ENCODE data around the gene RAI14.

RAI14 gene

GRCh38 chr5:34833976-34834793, 178.1 kb downstream of the RAI14 start:
- Histone ChIP-seq H3K4me3 (no peak overlapping the region), H3K27ac (peak overlapping the region in 5 of 21 experiments; percentile 2 to 54 (median 38))

GRCh38 chr5:34834794-34835089, 178.6 kb downstream of the RAI14 start:
- Histone ChIP-seq H3K27ac (peak overlapping the region in 3 of 21 experiments; percentile 14 to 54 (median 47)), H3K4me3 (no peak overlapping the region)

GRCh38 chr5:34835664-34836063, 179.5 kb downstream of the RAI14 start:
- Histone ChIP-seq H3K27ac (no peak overlapping the region), H3K4me3 (no peak overlapping the region)

GRCh38 chr5:34838785-34839714, 182.9 kb downstream of the RAI14 start, which contains the start of gene TTC23L:
Gene TTC23L, plus strand, starts transcription at chr5:34839164. Its CDS starts 1,508 bp downstream, at chr5:34840672.
- H3K27ac ChIP-seq = peak within 1 kb of the TSS in 18 of 21 experiments; percentile 21 to 79 (median 58)
- H3K4me3 ChIP-seq = peak within 1 kb of the TSS; percentile 61 to 80 (median 70)

- Histone ChIP-seq H3K27ac (no peak overlapping the region), H3K4me3 (no peak overlapping the region)
Observed at GRCh38 chr5:34841816-34842215, 185.7 kb downstream of the RAI14 start.

GRCh38 chr5:34842554-34842953, 186.4 kb downstream of the RAI14 start:
- Histone ChIP-seq H3K27ac (no peak overlapping the region), H3K4me3 (no peak overlapping the region)

GRCh38 chr5:34843497-34843896, 187.4 kb downstream of the RAI14 start:
- no peak overlapping the region for H3K27ac ChIP-seq
- no peak overlapping the region for H3K4me3 ChIP-seq

GRCh38 chr5:34844106-34844505, 188.0 kb downstream of the RAI14 start:
- no peak overlapping the region for H3K4me3 ChIP-seq
- no peak overlapping the region for H3K27ac ChIP-seq

GRCh38 chr5:34844999-34845398, 188.9 kb downstream of the RAI14 start:
- Histone ChIP-seq H3K27ac (no peak overlapping the region), H3K4me3 (no peak overlapping the region)

- Histone ChIP-seq H3K4me3 (no peak overlapping the region), H3K27ac (no peak overlapping the region)
Observed at GRCh38 chr5:34847056-34847455, 190.9 kb downstream of the RAI14 start.

GRCh38 chr5:34847552-34847951, 191.4 kb downstream of the RAI14 start:
- H3K27ac ChIP-seq = no peak overlapping the region
- no peak overlapping the region for H3K4me3 ChIP-seq

- Histone ChIP-seq H3K4me3 (no peak overlapping the region), H3K27ac (no peak overlapping the region)
Observed at GRCh38 chr5:34848230-34848629, 192.1 kb downstream of the RAI14 start.

GRCh38 chr5:34849253-34849652, 193.1 kb downstream of the RAI14 start:
- no peak overlapping the region for H3K27ac ChIP-seq

GRCh38 chr5:34854459-34855174, 198.5 kb downstream of the RAI14 start:
- H3K27ac ChIP-seq = no peak overlapping the region
- H3K4me3 ChIP-seq = no peak overlapping the region

More at GRCh38 chr5:34849253-34849652, 193.1 kb downstream of the RAI14 start:
- H3K4me3 ChIP-seq = no peak overlapping the region

GRCh38 chr5:34857161-34857560, 201.0 kb downstream of the RAI14 start:
- no peak overlapping the region for H3K4me3 ChIP-seq

GRCh38 chr5:34857894-34858293, 201.8 kb downstream of the RAI14 start:
- no peak overlapping the region for H3K4me3 ChIP-seq
- H3K27ac ChIP-seq = no peak overlapping the region

More at GRCh38 chr5:34857161-34857560, 201.0 kb downstream of the RAI14 start:
- no peak overlapping the region for H3K27ac ChIP-seq

GRCh38 chr5:34858790-34859189, 202.7 kb downstream of the RAI14 start:
- Histone ChIP-seq H3K4me3 (no peak overlapping the region), H3K27ac (no peak overlapping the region)

GRCh38 chr5:34859253-34859652, 203.1 kb downstream of the RAI14 start:
- Histone ChIP-seq H3K27ac (no peak overlapping the region), H3K4me3 (no peak overlapping the region)

GRCh38 chr5:34863946-34864345, 207.8 kb downstream of the RAI14 start:
- H3K27ac ChIP-seq = no peak overlapping the region
- H3K4me3 ChIP-seq = no peak overlapping the region

GRCh38 chr5:34865091-34865490, 209.0 kb downstream of the RAI14 start:
- Histone ChIP-seq H3K27ac (no peak overlapping the region), H3K4me3 (no peak overlapping the region)

Measured in skin epidermis (tissue), 12 donors.